Vagina (tissue), 2 donors: ENCODE data around the gene CHMP1A. TPM values are rescaled to one million over a fixed set of nuclear protein-coding genes. Genes with fewer than 3 reads are reported as not detected.
A peak's percentile ranks its signal among the peaks of the same experiment; 100 is the strongest.

Experiments
- DNase-seq, 2 donors: peaks; one replicate each; pipeline ENCODE4 v3.0.0-alpha.2; 2017; ENCODE audit errors: extremely low spot score in 2 of 2
- H3K27ac ChIP-seq: fragments of 200-600 bp; sonication (generic); one replicate; pipeline ENCODE4 v1.5.1; 2019
- H3K27me3 ChIP-seq: fragments of 200-600 bp; sonication (generic); one replicate; pipeline ENCODE4 v1.5.1; 2019
- H3K36me3 ChIP-seq, 2 donors: fragments of 200-600 bp; sonication (generic); one replicate each; pipeline ENCODE4 v1.5.1; 2017 to 2019
- H3K4me1 ChIP-seq: fragments of 200-600 bp; sonication (generic); one replicate; pipeline ENCODE4 v1.5.1; 2019
- H3K4me3 ChIP-seq, 2 donors: fragments of 200-600 bp; sonication (generic); 1 replicate in 1 of 2; 2 replicates in 1 of 2; pipeline ENCODE4 v1.5.1; 2016 to 2019
- H3K9me3 ChIP-seq: fragments of 200-600 bp; sonication (generic); one replicate; pipeline ENCODE4 v1.5.1; 2019
- POLR2A ChIP-seq, 2 donors: fragments of 450-650 bp; IDR thresholded peaks; one replicate each; pipeline ENCODE4 v1.6.1; 2017; ENCODE audit warnings: antibody characterized with exemption in 2 of 2, mild to moderate bottlenecking in 2 of 2, moderate library complexity in 2 of 2
- POLR2AphosphoS5 ChIP-seq, 2 donors: sonication (generic); formaldehyde crosslinking; IDR thresholded peaks; one replicate each; pipeline ENCODE4 v1.9.0; 2017; ENCODE audit warnings: antibody characterized with exemption in 2 of 2, mild to moderate bottlenecking in 2 of 2, low read depth in 1 of 2; ENCODE audit not compliant: insufficient read depth in 1 of 2
- intact Hi-C: fragments of 100-400 bp; cut with DNase I; formaldehyde crosslinking; loops from one replicate; pipeline ENCODE4 v1.15.1; 2023
- total RNA-seq: library from RNA; depleted of rRNA; stranded (reverse); fragments of >200 nt; gene quantifications from one replicate; pipeline ENCODE4 v1.2.3, GENCODE V29; 2016
- TF ChIP-seq, protein P1 (sequence below), 3 experiments: fragments of 450-650 bp in 2 of 3; fragments of 200-600 bp in 1 of 3; sonication (generic) in 1 of 3; IDR thresholded peaks; one replicate each; pipeline ENCODE4 v1.5.1; 2017 to 2019; ENCODE audit warnings: antibody characterized with exemption in 3 of 3, mild to moderate bottlenecking in 2 of 3, moderate library complexity in 2 of 3

CHMP1A gene
- total RNA-seq, result 117 TPM

- Histone ChIP-seq H3K4me3 (peak within 1 kb of the TSS; percentile 91 to 93), H3K9me3 (no peaks in the 10 kb centered on the region), H3K27me3 (no peaks in the 10 kb centered on the region), H3K36me3 (peaks cover 0 to 7% of the 10 kb centered on the region in 2 donors), H3K27ac (peak within 1 kb of the TSS; percentile 71), H3K4me1 (peaks cover 29% of the 10 kb centered on the region)
- intact Hi-C loops, result no loop called here
- peak in 1 of 2 donors; percentile 6 for TF ChIP-seq POLR2A (IDR thresholded peaks at IDR 0.05)
- TF ChIP-seq POLR2AphosphoS5 (IDR thresholded peaks at IDR 0.05; ENCODE audit: insufficient read depth in 1 of 2, low read depth in 1 of 2), result peak in 1 of 2 donors; percentile 71
- TF ChIP-seq, protein P1, sequence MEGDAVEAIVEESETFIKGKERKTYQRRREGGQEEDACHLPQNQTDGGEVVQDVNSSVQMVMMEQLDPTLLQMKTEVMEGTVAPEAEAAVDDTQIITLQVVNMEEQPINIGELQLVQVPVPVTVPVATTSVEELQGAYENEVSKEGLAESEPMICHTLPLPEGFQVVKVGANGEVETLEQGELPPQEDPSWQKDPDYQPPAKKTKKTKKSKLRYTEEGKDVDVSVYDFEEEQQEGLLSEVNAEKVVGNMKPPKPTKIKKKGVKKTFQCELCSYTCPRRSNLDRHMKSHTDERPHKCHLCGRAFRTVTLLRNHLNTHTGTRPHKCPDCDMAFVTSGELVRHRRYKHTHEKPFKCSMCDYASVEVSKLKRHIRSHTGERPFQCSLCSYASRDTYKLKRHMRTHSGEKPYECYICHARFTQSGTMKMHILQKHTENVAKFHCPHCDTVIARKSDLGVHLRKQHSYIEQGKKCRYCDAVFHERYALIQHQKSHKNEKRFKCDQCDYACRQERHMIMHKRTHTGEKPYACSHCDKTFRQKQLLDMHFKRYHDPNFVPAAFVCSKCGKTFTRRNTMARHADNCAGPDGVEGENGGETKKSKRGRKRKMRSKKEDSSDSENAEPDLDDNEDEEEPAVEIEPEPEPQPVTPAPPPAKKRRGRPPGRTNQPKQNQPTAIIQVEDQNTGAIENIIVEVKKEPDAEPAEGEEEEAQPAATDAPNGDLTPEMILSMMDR (IDR thresholded peaks at IDR 0.05), result no peak
- no peak for DNase-seq
Observed at GRCh38 chr16:89657442-89658220, at the start of gene CHMP1A, which contains the start of gene SPATA33. Gene CHMP1A, minus strand, starts transcription at chr16:89657708. Its CDS starts 120 bp downstream, at chr16:89657588. Gene SPATA33, plus strand, starts transcription at chr16:89657836. Its CDS starts 76 bp downstream, at chr16:89657912.

DNA sequence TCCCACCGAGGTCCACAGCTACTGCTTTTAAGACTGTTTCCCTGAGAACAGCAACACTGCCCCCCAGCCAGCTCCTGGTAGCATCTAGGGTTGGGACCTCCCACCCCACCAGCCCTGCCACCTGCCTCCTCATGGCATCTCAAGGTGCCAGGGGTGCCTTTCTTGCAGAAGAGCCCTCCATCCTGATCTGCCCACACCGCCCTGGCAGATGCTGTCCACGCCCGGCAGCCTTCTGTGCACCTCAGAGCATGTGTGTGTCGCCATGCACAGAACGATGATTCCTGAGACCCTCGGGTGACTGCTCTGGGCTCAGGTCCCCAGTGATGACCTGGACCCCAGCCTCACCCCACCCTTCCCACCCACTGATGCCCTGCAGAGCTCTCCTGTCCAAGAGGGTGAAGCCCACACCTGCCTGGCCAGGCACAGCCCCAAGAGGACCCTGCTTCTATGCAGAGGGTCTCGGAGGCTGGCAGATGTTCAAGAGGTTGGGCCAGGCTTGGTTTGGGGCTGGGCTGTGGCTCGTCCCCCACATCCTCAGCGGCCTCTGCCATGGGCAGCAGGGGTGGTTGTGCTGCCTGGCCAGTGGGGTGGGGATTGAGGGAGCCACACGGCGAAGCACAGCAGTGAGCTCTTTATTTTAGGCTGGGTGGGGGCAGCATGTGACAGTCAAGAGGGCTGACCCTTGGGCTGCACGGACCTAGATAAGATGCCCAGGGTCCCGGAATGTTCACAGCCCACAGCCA lies 49.2 kb upstream of the CHMP1A start:
- H3K27ac ChIP-seq, result no peak overlapping the region
- H3K36me3 ChIP-seq, result no peaks in the 10 kb centered on the region
- H3K9me3 ChIP-seq, result no peaks in the 10 kb centered on the region
- peaks cover 16% of the 10 kb centered on the region for H3K4me1 ChIP-seq
- no peak overlapping the region for H3K4me3 ChIP-seq
- TF ChIP-seq, protein P1 (IDR thresholded peaks at IDR 0.05), result no peak
- no peak for TF ChIP-seq POLR2A (IDR thresholded peaks at IDR 0.05)
- no peak for TF ChIP-seq POLR2AphosphoS5 (IDR thresholded peaks at IDR 0.05; ENCODE audit: insufficient read depth in 1 of 2, low read depth in 1 of 2)
- no peaks in the 10 kb centered on the region for H3K27me3 ChIP-seq
- intact Hi-C loops, result loop anchor here (10.0 kb wide), 1 partner anchor 158 kb away; no protein-coding TSS in a partner anchor
- DNase-seq, result no peak

DNA sequence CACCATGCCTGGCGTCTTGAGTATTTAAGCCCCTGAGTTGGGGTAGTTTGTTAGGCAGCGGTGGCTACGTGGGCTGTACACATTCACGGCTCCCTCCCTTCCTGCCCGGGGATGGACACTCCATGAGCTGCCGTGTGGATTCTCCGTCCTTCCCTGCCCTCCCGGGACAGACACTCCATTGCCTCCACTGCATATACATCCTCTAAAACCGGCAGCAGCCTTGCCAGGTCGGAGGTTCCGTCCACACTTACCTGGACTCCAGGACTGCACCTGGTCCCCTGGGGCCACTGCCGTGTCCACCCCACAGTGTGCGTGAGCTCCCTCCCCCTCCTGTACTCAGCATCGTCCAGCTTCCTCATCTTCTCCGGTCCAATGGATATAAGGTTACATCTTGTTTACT lies 47.5 kb upstream of the CHMP1A start:
- Histone ChIP-seq H3K36me3 (no peaks in the 10 kb centered on the region), H3K27me3 (no peaks in the 10 kb centered on the region), H3K9me3 (no peaks in the 10 kb centered on the region), H3K4me1 (peaks cover 25% of the 10 kb centered on the region), H3K4me3 (no peak overlapping the region), H3K27ac (no peak overlapping the region)
- no peak for DNase-seq
- TF ChIP-seq, protein P1 (IDR thresholded peaks at IDR 0.05), result no peak
- TF ChIP-seq POLR2A (IDR thresholded peaks at IDR 0.05) (no peak), POLR2AphosphoS5 (IDR thresholded peaks at IDR 0.05; ENCODE audit: insufficient read depth in 1 of 2, low read depth in 1 of 2) (no peak)
- intact Hi-C loops, result loop anchor here (10.0 kb wide), 1 partner anchor 160 kb away; no protein-coding TSS in a partner anchor

DNA sequence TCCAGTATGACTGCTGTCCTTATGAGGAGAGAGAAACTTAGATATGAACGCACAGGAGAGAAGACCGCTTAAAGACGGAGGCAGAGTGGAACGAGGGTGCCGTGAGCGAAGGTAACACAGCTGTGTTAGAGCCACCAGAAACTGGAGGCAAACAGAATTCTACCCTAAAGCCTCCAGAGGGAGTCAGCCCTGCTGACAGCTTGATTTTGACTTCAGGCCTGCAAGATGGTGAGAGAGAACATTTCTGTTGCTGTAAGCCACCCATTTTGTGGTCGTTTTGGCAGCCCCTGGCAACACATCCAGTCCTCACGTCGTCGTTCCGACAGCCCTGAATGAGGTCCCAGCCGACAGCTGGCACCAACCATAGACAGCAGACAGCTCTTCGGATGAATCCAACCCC lies 46.8 kb upstream of the CHMP1A start:
- Histone ChIP-seq H3K4me1 (peaks cover 33% of the 10 kb centered on the region), H3K9me3 (no peaks in the 10 kb centered on the region), H3K4me3 (no peak overlapping the region), H3K27ac (no peak overlapping the region), H3K27me3 (no peaks in the 10 kb centered on the region), H3K36me3 (no peaks in the 10 kb centered on the region)
- DNase-seq, result no peak
- intact Hi-C loops, result loop anchor here (5.0 to 10.0 kb wide), 2 partner anchors 142 to 161 kb away; partner anchors contain the start of gene RPL13
- TF ChIP-seq POLR2AphosphoS5 (IDR thresholded peaks at IDR 0.05; ENCODE audit: insufficient read depth in 1 of 2, low read depth in 1 of 2), result no peak
- TF ChIP-seq POLR2A (IDR thresholded peaks at IDR 0.05), result no peak
- TF ChIP-seq, protein P1 (IDR thresholded peaks at IDR 0.05), result no peak
